Measurements from ENCODE around the gene CLCN5.

GRCh38 chrX:50045823-50046222 is 123.4 kb downstream of the CLCN5 start:
- TF ChIP-seq CTCF (IDR thresholded peaks at IDR 0.05) (no peak), POLR2A (IDR thresholded peaks at IDR 0.05) (no peak)

Data from Peyer's patch (tissue), 4 donors.